ENCODE results near the gene SIAH1.
A peak's percentile ranks its signal among the peaks of the same experiment; 100 is the strongest.
"Not testable (repeated sequence)": the region's sequence is repeated elsewhere in the genome, so short reads cannot be mapped to it uniquely, and the experiment has no call there.

Gene SIAH1

GRCh38 chr16:48385253-48386150 lies at the start of gene SIAH1:
Gene SIAH1 (minus strand): TSS chr16:48385413. CDS start chr16:48362428, 22,985 bp downstream.
- DNase-seq, result peak; percentile 84

GRCh38 chr16:48434653-48435317 lies 49.6 kb upstream of the SIAH1 start:
- DNase-seq, result no peak

DNA sequence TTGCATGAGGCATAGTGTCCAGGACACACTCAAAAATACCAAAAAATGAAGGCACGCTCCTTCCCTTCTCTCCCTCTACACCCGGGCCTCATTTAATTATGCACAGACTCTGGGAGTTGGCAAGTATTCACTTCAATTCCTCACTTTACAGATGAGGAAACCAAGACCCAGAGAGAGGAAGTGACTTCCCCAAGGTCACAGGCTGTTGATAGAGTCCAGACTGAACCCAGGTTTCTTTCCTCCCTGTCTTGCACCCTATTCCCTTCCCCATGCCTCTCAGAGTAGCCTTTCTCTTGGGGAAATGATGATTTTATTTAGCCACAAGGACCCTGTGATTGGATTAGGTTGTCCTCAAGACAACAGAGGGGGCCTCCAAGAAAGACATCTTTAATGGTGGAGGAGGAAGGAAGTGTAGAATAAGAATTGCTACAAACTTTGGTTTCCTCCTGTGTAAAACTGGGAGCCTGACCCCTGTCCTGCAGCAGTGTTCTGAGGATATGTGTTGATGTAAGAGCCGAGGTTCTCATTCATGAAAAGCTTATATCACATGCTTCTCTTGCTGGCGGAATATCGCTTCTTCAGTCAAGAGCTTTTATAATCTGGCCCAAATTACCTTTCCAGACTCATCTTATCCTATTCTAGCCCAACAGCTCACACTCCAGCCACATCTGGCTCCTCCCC lies 48.8 kb upstream of the SIAH1 start:
- no peak for DNase-seq

GRCh38 chr16:48433116-48433849 lies 48.1 kb upstream of the SIAH1 start:
- DNase-seq, result no peak

DNA sequence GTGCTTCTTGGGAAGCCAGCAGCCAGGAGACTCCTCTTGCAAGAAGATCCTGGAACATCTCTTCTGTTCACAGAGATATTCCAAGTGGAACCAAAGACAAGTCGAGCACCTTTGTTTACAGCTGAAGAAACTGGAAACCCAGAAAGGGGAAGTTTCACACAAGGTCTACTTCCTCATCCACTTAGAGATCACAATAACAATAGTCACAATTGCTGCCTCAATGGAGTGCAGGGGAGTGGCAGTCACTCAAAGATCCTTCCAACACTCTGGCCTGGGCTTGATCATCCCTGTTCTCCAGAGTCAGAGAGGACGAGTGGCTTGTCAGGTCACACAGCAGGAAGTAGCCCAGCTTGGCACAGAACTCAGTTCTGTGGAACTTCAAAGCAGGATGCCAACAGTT lies 46.9 kb upstream of the SIAH1 start:
- DNase-seq, result no peak

DNA sequence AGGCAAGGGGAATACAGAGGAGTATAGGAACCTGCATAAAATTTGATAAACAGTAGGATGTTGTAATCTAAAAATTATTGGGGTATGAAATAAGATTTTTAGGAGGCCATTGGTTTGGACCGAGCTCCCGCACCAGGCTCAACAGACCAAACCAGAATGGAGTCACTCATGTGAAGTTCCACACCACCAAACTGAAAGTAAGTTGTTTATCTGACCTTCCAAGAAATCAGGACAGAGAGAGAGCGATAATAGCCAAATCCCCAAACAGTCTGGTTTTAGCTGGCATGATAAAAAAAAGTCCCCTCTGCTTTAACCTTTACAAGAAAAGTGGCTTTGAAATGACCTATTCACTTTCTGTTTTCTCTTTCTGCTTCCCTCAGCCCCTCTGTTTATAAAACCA lies 45.7 kb upstream of the SIAH1 start:
- DNase-seq, result no peak

GRCh38 chr16:48426244-48427141 lies 41.3 kb upstream of the SIAH1 start:
- no peak for DNase-seq

DNA sequence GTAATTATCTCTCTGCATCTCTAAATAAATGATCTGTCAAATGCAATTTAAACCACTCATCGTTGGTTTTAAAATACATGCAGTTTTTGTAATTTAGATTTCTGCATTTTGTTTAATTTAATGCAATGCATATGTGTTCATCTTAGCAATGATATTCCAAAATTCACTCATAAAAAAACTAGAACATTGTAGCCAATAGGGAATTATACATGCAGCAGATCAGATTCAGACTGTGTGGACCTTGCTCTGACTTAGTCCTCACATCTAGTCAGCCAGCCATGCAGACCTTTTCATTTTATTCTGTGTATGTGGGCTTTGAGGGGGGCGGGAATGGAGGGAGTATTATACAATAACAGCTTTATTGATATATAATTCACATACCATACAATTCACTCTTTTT lies 37.3 kb upstream of the SIAH1 start:
- DNase-seq, result no peak

- DNase-seq, result no peak
Observed at GRCh38 chr16:48421741-48422140, 36.5 kb upstream of the SIAH1 start.

DNA sequence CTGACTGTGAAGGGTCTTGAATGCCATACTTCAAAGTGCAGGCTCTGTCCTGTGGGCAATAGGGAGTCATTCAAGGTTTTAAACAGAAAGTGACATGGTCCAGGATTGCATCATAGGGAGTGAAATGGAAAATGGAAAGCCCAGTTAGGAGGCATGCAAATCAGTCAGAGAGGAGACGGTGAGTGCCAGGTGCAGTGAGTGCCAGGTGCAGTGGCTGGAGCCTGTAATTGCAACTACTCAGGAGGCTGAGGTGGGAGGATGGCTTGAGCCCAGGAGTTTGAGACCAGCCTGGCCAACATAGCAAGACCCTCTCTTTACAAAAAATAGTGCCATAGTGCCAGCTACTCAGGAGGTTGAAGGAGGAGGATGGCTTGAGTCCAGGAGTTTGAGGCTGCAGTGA lies 35.2 kb upstream of the SIAH1 start:
- DNase-seq, result no peak

DNA sequence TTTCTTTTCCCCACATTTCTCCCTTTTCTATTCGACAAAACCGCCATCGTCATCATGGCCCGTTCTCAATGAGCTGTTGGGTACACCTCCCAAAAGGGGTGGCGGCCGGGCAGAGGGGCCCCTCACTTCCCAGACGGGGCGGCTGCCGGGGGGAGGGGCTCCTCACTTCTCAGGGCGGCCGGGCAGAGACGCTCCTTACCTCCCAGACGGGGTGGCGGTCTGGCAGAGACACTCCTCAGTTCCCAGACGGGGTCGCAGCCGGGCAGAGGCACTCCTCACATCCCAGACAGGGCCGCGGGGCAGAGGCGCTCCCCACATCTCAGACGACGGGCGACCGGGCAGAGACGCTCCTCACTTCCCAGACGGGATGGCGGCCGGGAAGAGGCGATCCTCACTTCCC lies 31.4 kb upstream of the SIAH1 start:
- DNase-seq, result not testable (repeated sequence)

- DNase-seq, result no peak
Observed at GRCh38 chr16:48413272-48413671, 28.1 kb upstream of the SIAH1 start.

- no peak for DNase-seq
Observed at GRCh38 chr16:48409839-48410632, 24.8 kb upstream of the SIAH1 start.

GRCh38 chr16:48408688-48409087 lies 23.5 kb upstream of the SIAH1 start:
- DNase-seq, result no peak

- no peak for DNase-seq
Observed at GRCh38 chr16:48405907-48406306, 20.7 kb upstream of the SIAH1 start.

GRCh38 chr16:48405153-48405552 lies 19.9 kb upstream of the SIAH1 start:
- DNase-seq, result no peak

GRCh38 chr16:48402547-48402946 lies 17.3 kb upstream of the SIAH1 start:
- DNase-seq, result not testable (repeated sequence)

GRCh38 chr16:48395375-48395774 lies 10.2 kb upstream of the SIAH1 start:
- no peak for DNase-seq

DNA sequence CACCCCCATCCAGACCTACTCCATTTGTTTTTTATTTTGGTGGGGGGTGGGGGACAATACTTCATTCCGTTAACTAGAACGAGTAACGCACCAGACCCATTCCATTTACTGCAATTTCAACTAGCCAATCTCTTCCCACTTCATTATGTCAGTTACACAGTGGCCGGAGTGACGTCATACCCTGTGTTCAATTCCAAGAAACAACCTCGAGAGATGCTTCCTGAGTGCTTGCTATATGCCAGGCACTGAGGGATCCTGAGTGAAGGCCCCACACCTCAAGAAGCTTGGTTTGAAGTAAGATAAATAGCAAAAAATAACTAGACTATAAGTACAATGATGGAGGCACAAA lies 9.1 kb upstream of the SIAH1 start:
- no peak for DNase-seq

DNA sequence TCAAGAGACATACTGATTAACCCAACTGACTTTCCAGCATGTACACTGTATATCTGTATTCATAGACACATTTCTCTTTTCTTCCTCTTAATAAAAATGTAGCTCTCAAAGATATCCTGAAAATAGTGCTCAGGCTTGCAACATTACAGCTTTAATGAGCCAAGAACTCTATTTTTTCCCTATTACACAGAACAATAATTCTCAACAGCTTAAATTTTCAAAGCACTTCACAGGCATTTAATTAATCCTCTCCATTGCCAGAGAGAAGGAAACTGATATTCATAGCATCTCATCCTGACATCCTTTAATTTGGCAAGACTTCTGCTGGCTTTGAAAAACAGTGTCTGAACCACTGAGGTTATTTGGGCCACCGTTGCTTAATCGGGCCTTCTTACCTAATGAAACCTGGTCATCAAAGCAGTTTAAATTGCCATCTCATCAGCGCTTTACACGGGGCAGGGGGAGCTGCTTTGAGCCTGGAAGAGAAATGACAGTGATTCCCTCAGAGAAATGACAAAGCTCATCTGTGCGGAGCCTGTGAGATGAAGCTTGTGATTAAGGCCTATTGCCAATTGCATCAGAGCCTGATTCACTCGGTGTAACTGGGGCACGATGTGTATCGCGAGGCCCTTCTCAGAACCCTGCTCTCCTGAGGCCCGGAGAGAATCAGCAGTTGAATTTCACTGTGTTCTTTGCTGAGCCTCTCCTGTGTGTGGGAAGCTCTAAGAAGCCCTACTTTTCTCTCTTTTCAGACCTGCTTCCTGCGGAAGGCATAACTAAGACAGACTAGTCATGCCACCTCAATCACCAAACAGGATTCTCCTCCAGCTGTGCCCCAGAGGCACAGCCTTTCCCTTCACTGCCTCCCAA lies 8.5 kb upstream of the SIAH1 start:
- no peak for DNase-seq

Measured in activated gamma-delta T cell treated with Interleukin-2 at 50 U/mL for 16 hours (primary cell).